Dedifferentiated amniotic fluid mesenchymal stem cell (primary cell): ENCODE results near the gene CTU2.
"Not testable (repeated sequence)": the region's sequence is repeated elsewhere in the genome, so short reads cannot be mapped to it uniquely, and the experiment has no call there.

Source experiments
- DNase-seq: peaks from one replicate; pipeline ENCODE4 v3.0.0-alpha.2; 2016; ENCODE audit errors: extremely low spot score

The CTU2 gene

GRCh38 chr16:88706229-88706964 is at the start of gene CTU2, which contains the start of gene RNF166:
Gene CTU2 (plus strand): TSS chr16:88706503. CDS start chr16:88706531, 28 bp downstream.
Gene RNF166 (minus strand): TSS chr16:88706408. CDS start chr16:88706325, 83 bp downstream.
- peak; percentile 80 for DNase-seq

- DNase-seq, result no peak
These were observed 48.9 kb upstream of the CTU2 start for GRCh38 chr16:88657371-88657770.

DNA sequence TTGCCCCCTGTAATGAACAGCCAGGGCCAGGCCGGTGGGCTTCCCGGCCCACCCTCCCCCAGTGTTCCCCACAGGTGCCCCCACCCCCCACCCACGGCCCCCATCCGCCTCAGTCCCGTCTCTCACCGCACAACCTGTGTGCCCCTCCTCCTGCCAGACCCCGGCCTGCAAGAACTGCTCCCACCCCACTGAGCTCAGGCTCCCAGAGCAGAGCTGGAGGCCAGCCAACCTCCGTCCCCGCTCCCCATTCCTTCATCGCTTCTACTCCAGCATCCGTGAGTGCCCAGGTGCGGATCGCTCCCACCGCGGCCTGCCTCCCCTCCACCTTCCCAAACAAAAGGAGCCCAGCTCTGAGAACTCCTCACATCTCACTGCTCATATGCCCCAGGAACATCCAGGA is 47.6 kb upstream of the CTU2 start:
- no peak for DNase-seq

GRCh38 chr16:88659160-88659559 is 47.1 kb upstream of the CTU2 start:
- DNase-seq, result no peak

DNA sequence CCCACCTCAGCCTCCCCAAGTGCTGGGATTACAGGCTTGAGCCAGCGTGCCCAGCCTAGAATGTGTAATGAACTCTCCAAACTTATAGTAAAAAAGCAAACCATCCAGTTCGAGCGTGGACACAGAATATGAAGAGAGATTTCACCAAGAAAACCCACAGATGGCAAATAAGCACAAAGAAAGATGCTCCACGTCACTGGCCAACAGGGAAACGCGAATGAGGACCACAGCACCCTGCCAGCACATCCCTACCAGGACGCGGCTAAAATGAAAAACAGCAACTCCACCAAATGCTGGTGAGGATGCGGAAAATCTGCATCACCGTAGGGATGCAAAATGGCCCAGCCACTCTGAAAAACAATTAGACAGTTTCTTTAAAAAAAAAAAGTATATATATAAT is 44.8 kb upstream of the CTU2 start:
- DNase-seq, result no peak

GRCh38 chr16:88662222-88662842 is 44.0 kb upstream of the CTU2 start:
- DNase-seq, result no peak

DNA sequence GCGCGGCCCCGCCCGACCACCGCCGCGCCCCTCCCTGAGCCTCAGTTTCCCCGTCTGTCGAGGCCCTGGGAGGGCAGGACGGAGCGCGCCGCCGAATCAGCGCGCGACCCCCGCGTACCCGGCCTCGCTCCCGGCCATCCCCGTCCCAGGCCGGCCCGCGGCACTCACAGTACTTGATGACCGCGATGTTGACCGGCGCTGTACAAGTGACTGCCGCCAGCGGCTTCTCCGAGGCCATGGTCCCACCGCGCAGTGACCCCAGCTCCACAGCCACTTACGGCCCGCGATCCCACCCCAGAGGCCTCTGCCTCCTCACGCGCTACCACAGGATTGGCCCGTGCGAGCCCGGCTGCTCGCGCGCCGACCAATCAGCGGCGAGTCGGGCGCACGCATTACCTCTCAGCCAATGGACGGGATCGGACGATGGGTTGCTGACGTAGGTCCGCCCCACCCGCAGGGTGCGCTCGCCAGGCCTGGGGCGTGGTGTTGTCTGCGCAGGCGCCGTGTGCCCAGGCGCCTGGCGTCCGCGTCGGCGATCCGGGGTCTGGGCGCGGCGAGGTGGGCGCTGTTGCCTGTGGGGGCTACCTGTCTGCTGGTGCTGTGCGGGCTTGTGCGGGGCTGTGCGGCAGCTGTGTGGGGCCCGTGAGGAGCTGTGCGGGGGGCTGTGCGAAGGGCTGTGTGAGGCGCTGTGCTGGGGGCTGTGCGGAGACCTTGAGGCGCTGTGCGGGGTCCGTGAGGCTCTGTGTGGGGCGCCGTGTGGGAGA is 43.3 kb upstream of the CTU2 start, which contains the start of gene MVD:
TSS of gene MVD (minus strand) at position 249 of the 764 bp plus-strand sequence. CDS start at position 238, 11 bp downstream.
- DNase-seq, result peak; percentile 96

- no peak for DNase-seq
These were observed 41.2 kb upstream of the CTU2 start for GRCh38 chr16:88665148-88665547.

DNA sequence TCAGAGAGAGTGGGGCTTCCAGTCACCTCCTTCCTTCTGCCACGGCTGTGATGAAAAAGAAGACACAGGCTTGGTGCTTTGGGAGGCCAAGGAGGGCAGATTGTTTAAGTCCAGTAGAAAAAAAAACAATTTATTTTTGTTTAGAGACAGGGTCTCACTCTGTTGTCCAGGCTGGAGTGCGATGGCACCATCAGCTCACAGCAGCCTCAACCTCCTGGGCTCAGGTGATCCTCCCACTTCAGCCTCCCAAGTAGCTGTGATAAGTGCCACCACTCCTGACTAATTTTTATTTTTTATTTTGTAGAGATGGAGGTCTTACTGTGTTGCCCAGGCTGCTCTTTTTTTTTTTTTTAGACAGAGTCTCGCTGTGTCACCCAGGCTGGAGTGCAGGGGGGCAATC is 40.7 kb upstream of the CTU2 start:
- no peak for DNase-seq

- DNase-seq, result no peak
These were observed 38.8 kb upstream of the CTU2 start for GRCh38 chr16:88667461-88667860.

DNA sequence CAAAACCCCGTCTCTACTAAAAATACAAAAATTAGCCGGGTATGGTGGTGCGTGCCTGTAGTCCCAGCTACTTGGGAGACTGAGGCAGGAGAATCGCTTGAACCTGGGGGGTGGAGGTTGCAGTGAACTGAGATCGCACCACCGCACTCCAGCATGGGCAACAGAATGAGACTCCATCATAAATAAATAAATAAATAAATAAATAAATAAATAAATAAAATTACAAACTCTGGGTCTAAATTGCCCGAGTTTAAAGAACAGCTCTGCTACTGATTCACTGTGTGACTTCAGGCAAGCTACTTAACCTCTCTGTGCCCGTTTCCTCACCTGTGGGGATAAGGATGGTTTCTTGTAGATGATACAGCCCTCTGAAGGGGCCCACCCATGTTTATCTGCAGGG is 36.8 kb upstream of the CTU2 start:
- not testable (repeated sequence) for DNase-seq

DNA sequence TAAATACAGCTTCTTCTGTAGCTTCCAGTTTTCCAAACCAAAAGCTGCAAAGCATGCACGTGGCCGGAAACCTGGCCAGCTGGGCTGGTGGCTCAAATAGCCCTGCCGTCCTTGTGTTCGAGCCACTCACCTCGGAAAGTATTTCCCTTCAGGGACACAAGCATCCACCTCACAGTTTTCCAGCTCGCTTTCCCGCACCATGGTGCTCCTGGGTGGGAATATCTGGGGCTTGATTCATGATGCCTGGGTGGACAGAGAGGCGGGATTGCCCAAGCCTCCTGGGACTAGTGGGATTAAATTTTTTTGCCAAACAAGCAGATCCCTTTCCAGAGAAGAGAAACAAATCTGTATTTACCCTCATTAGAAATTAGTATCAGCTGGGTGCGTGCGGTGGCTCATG is 36.3 kb upstream of the CTU2 start:
- no peak for DNase-seq

- DNase-seq, result no peak
These were observed 34.5 kb upstream of the CTU2 start for GRCh38 chr16:88671806-88672205.

GRCh38 chr16:88672776-88673175 is 33.5 kb upstream of the CTU2 start:
- DNase-seq, result no peak

- DNase-seq, result no peak
These were observed 32.5 kb upstream of the CTU2 start for GRCh38 chr16:88673716-88674379.

GRCh38 chr16:88676502-88677242 is 29.6 kb upstream of the CTU2 start:
- DNase-seq, result no peak

DNA sequence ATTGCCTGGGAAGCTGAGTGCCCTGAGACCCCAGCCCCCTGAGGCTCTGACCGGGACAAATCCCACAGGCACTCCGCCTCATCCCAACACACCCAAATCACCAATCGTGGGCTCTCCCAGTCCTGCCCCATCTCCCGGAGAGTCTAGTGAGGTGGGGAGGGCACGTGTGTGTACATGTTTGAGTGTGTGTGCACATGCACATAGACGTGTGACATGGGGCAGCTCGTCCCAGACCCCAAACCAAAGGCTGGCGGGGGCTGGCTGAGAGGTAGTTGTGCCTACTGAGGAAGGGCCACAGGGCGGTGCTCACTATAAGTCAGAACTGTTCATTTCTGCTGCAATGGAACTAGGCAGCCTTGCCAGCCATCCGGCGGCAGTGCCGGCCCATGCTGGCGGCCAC is 28.6 kb upstream of the CTU2 start:
- DNase-seq, result no peak

GRCh38 chr16:88678224-88678979 is 27.9 kb upstream of the CTU2 start:
- DNase-seq, result no peak

GRCh38 chr16:88680554-88681083 is 25.7 kb upstream of the CTU2 start:
- DNase-seq, result no peak

GRCh38 chr16:88681084-88681680 is 25.1 kb upstream of the CTU2 start:
- no peak for DNase-seq
